Mesendoderm (in vitro differentiated cells): ENCODE data around the gene PLEKHA5.

Source experiments
- DNase-seq: peaks from one replicate; pipeline ENCODE4 v3.0.0; 2013
- H2AK5ac ChIP-seq: 2 replicates; pipeline ENCODE4 v1.6.1; 2013; ENCODE audit warnings: low read length, inconsistent platforms
- H2BK120ac ChIP-seq: 2 replicates; pipeline ENCODE4 v1.6.1; 2013; ENCODE audit warnings: low read depth, mild to moderate bottlenecking, low read length, moderate library complexity, mixed read lengths
- H2BK15ac ChIP-seq: replicated peaks from 2 replicates; pipeline ENCODE4 v1.6.1; 2013; ENCODE audit warnings: low read depth, mild to moderate bottlenecking, moderate library complexity
- H2BK5ac ChIP-seq: 2 replicates; pipeline ENCODE4 v1.6.1; 2013; ENCODE audit warnings: low read length, inconsistent platforms
- H3K18ac ChIP-seq: 2 replicates; pipeline ENCODE4 v1.6.1; 2013; ENCODE audit warnings: mild to moderate bottlenecking, low read length, mixed read lengths
- H3K23ac ChIP-seq: one replicate; pipeline ENCODE4 v1.6.1; 2013; ENCODE audit warnings: low read length
- H3K27ac ChIP-seq: 2 replicates; pipeline ENCODE4 v1.5.1; 2013; ENCODE audit warnings: low read depth, mild to moderate bottlenecking, inconsistent platforms, low read length, moderate library complexity
- H3K27me3 ChIP-seq: 2 replicates; pipeline ENCODE4 v1.6.1; 2013; ENCODE audit warnings: low read length, control low read depth, mild to moderate bottlenecking, inconsistent platforms; ENCODE audit not compliant: insufficient read depth, poor library complexity
- H3K36me3 ChIP-seq: 2 replicates; pipeline ENCODE4 v1.6.1; 2013; ENCODE audit warnings: low read length, inconsistent platforms; ENCODE audit not compliant: control insufficient read depth, insufficient read depth
- H3K4ac ChIP-seq: one replicate; pipeline ENCODE4 v1.6.1; 2013; ENCODE audit warnings: low read depth, mild to moderate bottlenecking, low read length, moderate library complexity
- H3K4me1 ChIP-seq: 2 replicates; pipeline ENCODE4 v1.6.1; 2013; ENCODE audit warnings: low read depth, low read length, inconsistent platforms; ENCODE audit not compliant: control insufficient read depth
- H3K4me2 ChIP-seq: 2 replicates; pipeline ENCODE4 v1.6.1; 2013; ENCODE audit warnings: low read length
- H3K4me3 ChIP-seq: 2 replicates; pipeline ENCODE4 v1.5.1; 2013; ENCODE audit warnings: mild to moderate bottlenecking, low read length
- H3K56ac ChIP-seq: one replicate; pipeline ENCODE4 v1.6.1; 2013; ENCODE audit warnings: low read length
- H3K79me1 ChIP-seq: 2 replicates; pipeline ENCODE4 v1.6.1; 2013; ENCODE audit warnings: low read length, inconsistent platforms
- H3K79me2 ChIP-seq: 2 replicates; pipeline ENCODE4 v1.6.1; 2013; ENCODE audit warnings: mild to moderate bottlenecking, low read length; ENCODE audit not compliant: control insufficient read depth, insufficient read depth
- H3K9ac ChIP-seq: 2 replicates; pipeline ENCODE4 v1.6.1; 2013; ENCODE audit warnings: low read length, inconsistent platforms
- H4K5ac ChIP-seq: one replicate; pipeline ENCODE4 v1.6.1; 2013; ENCODE audit warnings: low read length
- H4K8ac ChIP-seq: one replicate; pipeline ENCODE4 v1.6.1; 2013; ENCODE audit warnings: low read depth, mild to moderate bottlenecking, control low read depth, low read length, moderate library complexity
- WGBS: extraction: QIAGEN DNeasy Blood & Tissue Kit; methylation state at CpG from one replicate; pipeline ENCODE4 v1.1.7; 2013; ENCODE audit warnings: low lambda C conversion rate, missing lambda C conversion rate; ENCODE audit not compliant: insufficient coverage; ENCODE audit errors: extremely low coverage; 5-methylcytosine and 5-hydroxymethylcytosine counted together

The PLEKHA5 gene

DNA sequence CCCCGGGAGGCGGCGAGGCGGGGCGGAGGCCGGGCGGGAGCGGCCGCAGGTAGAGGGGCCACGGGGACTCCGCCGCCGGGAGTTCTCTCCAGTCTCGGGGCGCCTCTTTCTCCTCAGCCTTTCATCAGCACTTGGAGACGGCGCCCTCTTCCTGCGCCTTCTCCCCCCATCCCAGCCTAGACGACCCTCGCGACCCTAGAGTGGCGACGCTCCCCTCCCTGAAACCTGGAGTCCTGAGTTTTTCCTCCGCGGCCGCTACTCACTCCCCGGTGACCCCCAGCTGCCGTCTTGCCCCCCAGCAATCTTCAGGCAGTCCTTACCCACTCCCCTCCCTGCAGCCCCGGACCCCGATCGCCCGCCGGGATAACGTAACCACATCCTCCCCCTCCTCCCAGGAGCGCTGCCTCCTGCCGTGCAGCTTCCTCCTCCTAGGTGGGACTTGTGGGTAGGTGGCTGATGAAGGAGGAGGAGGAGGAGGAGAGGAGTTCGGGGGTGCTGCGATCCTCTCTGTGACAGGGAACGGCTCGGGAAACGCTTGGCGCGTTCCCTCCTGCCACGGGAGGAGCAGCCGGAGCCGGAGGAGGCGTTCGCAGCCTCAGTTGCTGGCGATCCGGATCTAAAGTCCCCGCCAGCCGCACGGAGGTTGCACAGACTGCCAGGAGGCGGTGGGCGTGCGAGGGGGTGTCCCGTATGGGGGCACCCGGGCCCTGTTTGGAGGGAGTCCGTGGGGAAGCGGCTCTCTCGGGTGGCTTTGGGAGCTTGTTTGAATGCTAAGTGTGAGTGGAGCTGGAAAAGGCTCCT, 891 bp downstream of the PLEKHA5 start:
- H4K8ac ChIP-seq = no peak overlapping the region
- peak overlapping the region; percentile 77 for H3K4ac ChIP-seq
- peak overlapping the region; percentile 99 for H3K56ac ChIP-seq
- peak overlapping the region; percentile 45 for H2BK5ac ChIP-seq
- H3K23ac ChIP-seq = no peak overlapping the region
- no peaks in the 10 kb centered on the region for H3K4me1 ChIP-seq
- peak overlapping the region; percentile 89 for H3K27ac ChIP-seq
- H3K79me2 ChIP-seq = peaks cover 22% of the 10 kb centered on the region
- H3K4me3 ChIP-seq = peak overlapping the region; percentile 84
- H3K4me2 ChIP-seq = peak overlapping the region; percentile 89
- H3K18ac ChIP-seq = peak overlapping the region; percentile 98
- H2BK120ac ChIP-seq = peak overlapping the region; percentile 9
- H2AK5ac ChIP-seq = no peak overlapping the region
- no peak overlapping the region for H4K5ac ChIP-seq
- no peaks in the 10 kb centered on the region for H3K36me3 ChIP-seq
- H3K9ac ChIP-seq = peak overlapping the region; percentile 90
- DNase-seq = peak; percentile 76
- WGBS = no CpG with 5 or more reads among the region's 61 CpGs
- no peaks in the 10 kb centered on the region for H3K27me3 ChIP-seq
- no peak overlapping the region for H2BK15ac ChIP-seq
- H3K79me1 ChIP-seq = peaks cover 3% of the 10 kb centered on the region

DNA sequence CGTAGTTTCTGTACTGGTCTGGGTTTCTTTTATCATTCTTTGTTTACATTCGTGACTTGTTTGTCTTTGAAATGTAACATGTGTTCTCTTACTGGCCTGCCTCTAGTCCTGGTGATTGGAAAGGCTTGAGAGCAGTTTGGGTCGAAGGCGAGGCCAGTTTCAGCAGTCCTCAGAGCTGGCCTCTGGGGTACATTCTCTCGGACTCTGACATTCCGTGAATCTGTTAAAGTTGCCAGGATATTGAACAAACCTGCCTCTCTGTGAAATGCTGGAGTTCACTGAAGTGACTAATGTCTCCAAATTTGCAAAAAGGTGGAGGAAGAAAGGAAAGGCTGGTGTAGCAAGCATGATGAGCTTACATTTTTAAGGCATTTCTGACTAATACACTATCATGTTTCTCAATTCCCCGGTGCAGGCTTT, 1.5 kb downstream of the PLEKHA5 start:
- H3K79me1 ChIP-seq = peaks cover 3% of the 10 kb centered on the region
- no peak overlapping the region for H2BK5ac ChIP-seq
- H4K5ac ChIP-seq = no peak overlapping the region
- H2AK5ac ChIP-seq = no peak overlapping the region
- H4K8ac ChIP-seq = no peak overlapping the region
- peak overlapping the region; percentile 89 for H3K4me2 ChIP-seq
- H3K4ac ChIP-seq = no peak overlapping the region
- WGBS = no CpG with 5 or more reads among the region's 7 CpGs
- peak; percentile 79 for DNase-seq
- no peak overlapping the region for H3K23ac ChIP-seq
- H3K56ac ChIP-seq = peak overlapping the region; percentile 99
- H3K9ac ChIP-seq = peak overlapping the region; percentile 90
- H2BK120ac ChIP-seq = no peak overlapping the region
- H3K79me2 ChIP-seq = peaks cover 25% of the 10 kb centered on the region
- H3K36me3 ChIP-seq = no peaks in the 10 kb centered on the region
- H2BK15ac ChIP-seq = no peak overlapping the region
- H3K18ac ChIP-seq = peak overlapping the region; percentile 34
- H3K4me1 ChIP-seq = no peaks in the 10 kb centered on the region
- peak overlapping the region; percentile 84 for H3K4me3 ChIP-seq
- peak overlapping the region; percentile 89 for H3K27ac ChIP-seq
- no peaks in the 10 kb centered on the region for H3K27me3 ChIP-seq

DNA sequence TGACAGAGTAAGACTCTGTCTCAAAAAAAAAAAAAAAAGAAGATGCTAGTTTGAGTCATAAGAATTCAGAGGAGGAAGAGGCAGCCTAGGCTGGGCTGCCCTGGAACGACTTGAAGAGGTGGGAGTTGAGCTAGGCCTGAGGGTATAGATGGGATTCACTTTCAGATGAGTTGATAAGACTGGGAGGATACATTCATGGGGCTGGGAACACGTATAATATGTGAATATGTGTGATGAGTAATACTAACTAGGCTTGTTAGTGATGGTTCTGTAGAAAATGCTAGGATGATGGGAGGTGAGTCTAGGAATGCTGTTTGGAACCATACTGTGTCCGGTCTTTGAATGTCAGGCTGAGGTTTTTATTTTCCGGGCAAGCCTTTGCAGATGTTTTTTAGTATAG, 9.0 kb downstream of the PLEKHA5 start:
- H4K8ac ChIP-seq = no peak overlapping the region
- peaks cover 41% of the 10 kb centered on the region for H3K79me2 ChIP-seq
- DNase-seq = peak; percentile 44
- H3K27ac ChIP-seq = no peak overlapping the region
- no peak overlapping the region for H3K56ac ChIP-seq
- no peak overlapping the region for H3K23ac ChIP-seq
- H2BK15ac ChIP-seq = no peak overlapping the region
- H3K4ac ChIP-seq = no peak overlapping the region
- H3K4me2 ChIP-seq = no peak overlapping the region
- no peak overlapping the region for H2AK5ac ChIP-seq
- no peak overlapping the region for H2BK120ac ChIP-seq
- H2BK5ac ChIP-seq = no peak overlapping the region
- no peaks in the 10 kb centered on the region for H3K27me3 ChIP-seq
- peaks cover 15% of the 10 kb centered on the region for H3K79me1 ChIP-seq
- H3K36me3 ChIP-seq = no peaks in the 10 kb centered on the region
- no CpG with 5 or more reads among the region's 4 CpGs for WGBS
- peaks cover 5% of the 10 kb centered on the region for H3K4me1 ChIP-seq
- H3K9ac ChIP-seq = no peak overlapping the region
- H3K18ac ChIP-seq = no peak overlapping the region
- H3K4me3 ChIP-seq = no peak overlapping the region
- no peak overlapping the region for H4K5ac ChIP-seq

DNA sequence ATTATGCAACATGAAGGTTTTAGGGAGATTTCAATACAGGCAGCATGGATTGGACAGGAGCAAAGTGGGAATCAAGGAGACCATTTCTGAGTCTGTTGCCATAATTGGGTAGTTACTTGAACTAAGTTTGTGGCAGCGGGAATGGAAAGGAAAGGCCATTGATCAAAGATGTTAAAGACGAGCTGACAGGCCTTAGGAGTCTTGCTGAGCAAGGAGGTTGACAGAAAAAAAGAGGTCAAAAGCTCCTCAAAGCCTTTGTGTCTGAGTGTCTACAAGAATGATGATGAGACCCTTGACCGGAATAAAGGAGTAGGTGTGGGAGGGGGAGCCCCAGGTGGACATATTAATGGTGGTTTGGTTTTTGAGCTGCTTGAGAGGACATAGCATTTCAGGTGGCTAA, 9.4 kb downstream of the PLEKHA5 start:
- Histone ChIP-seq H2BK120ac (no peak overlapping the region), H3K18ac (no peak overlapping the region), H3K79me2 (peaks cover 41% of the 10 kb centered on the region), H3K9ac (no peak overlapping the region), H4K8ac (no peak overlapping the region), H3K27me3 (no peaks in the 10 kb centered on the region), H2BK5ac (no peak overlapping the region), H3K4me1 (peaks cover 5% of the 10 kb centered on the region), H3K4me2 (no peak overlapping the region), H3K27ac (no peak overlapping the region), H2BK15ac (no peak overlapping the region), H2AK5ac (no peak overlapping the region), H3K4ac (no peak overlapping the region), H4K5ac (no peak overlapping the region), H3K4me3 (no peak overlapping the region), H3K56ac (no peak overlapping the region), H3K79me1 (peaks cover 15% of the 10 kb centered on the region), H3K23ac (no peak overlapping the region), H3K36me3 (no peaks in the 10 kb centered on the region)
- WGBS = no CpG with 5 or more reads among the region's 3 CpGs
- DNase-seq = no peak

DNA sequence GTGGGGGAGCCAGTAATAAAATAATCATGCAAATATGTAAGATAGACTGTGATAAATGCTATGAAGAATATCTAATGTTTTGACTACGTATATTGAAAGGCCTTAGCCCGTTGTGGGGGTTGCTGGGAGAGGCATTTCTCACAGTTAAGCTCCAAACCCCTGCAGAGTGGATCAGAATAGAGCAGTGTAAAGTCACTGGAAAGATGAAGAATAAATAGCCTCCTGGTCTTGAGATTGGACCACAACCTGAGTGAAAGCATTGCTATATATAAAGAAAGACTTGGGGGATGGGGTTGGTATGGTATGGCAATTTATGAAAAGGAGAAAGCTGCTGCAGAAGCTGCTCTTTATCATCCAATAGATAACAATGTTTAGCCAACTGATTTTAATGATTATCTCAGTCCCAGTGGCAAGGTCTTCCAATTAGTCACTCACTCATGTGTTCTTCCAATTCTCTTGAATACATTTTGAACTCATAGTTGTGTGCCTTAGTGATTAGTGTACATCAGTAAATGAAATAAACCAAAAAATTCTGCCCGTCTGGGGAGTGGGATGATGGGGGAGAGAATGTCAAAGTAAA, 10.2 kb downstream of the PLEKHA5 start:
- Histone ChIP-seq H3K27ac (no peak overlapping the region), H2BK15ac (no peak overlapping the region), H2AK5ac (no peak overlapping the region), H3K23ac (no peak overlapping the region), H3K79me2 (peaks cover 45% of the 10 kb centered on the region), H2BK5ac (no peak overlapping the region), H3K4me1 (peaks cover 5% of the 10 kb centered on the region), H3K9ac (no peak overlapping the region), H3K18ac (no peak overlapping the region), H3K27me3 (no peaks in the 10 kb centered on the region), H4K5ac (no peak overlapping the region), H2BK120ac (no peak overlapping the region), H3K4ac (no peak overlapping the region), H4K8ac (no peak overlapping the region), H3K4me3 (no peak overlapping the region), H3K79me1 (peaks cover 18% of the 10 kb centered on the region), H3K4me2 (no peak overlapping the region), H3K36me3 (no peaks in the 10 kb centered on the region), H3K56ac (no peak overlapping the region)
- WGBS = no CpG with 5 or more reads among the region's 3 CpGs
- DNase-seq = peak; percentile 31
